ENCODE measurements around the gene IRF2BP2. TPM values are rescaled to one million over a fixed set of nuclear protein-coding genes. Genes with fewer than 3 reads are reported as not detected.
A peak's percentile ranks its signal among the peaks of the same experiment; 100 is the strongest.

Gene IRF2BP2
- total RNA-seq, 1 donor: 172 TPM

GRCh38 chr1:234624724-234625117, 14.7 kb upstream of the IRF2BP2 start:
- no peaks in the 10 kb centered on the region for H3K36me3 ChIP-seq (ENCODE audit: insufficient read depth, low read length)
- DNase-seq (ENCODE audit: insufficient read length, low spot score, missing footprints): no peak
- H3K4me2 ChIP-seq (ENCODE audit: insufficient read depth, low read length): peak overlapping the region; percentile 28
- H3K79me2 ChIP-seq (ENCODE audit: insufficient read depth, low read length): no peaks in the 10 kb centered on the region
- no peaks in the 10 kb centered on the region for H3K9me3 ChIP-seq (ENCODE audit: low read depth, low read length)
- H3K27ac ChIP-seq (ENCODE audit: low read depth, low read length): peak overlapping the region; percentile 29
- no peak for TF ChIP-seq CTCF (IDR thresholded peaks at IDR 0.05; ENCODE audit: extremely low read depth, low read depth, low read length)
- no peak overlapping the region for H3K4me3 ChIP-seq (ENCODE audit: insufficient read depth, low read length)
- H4K20me1 ChIP-seq (ENCODE audit: insufficient read depth, low read length): no peaks in the 10 kb centered on the region
- peaks cover 60% of the 10 kb centered on the region for H3K4me1 ChIP-seq (ENCODE audit: insufficient read depth, low read length)
- no peaks in the 10 kb centered on the region for H3K27me3 ChIP-seq (ENCODE audit: insufficient read depth, low read length)
- H2AFZ ChIP-seq (ENCODE audit: low read length): peak overlapping the region; percentile 70

GRCh38 chr1:234621657-234622335, 11.8 kb upstream of the IRF2BP2 start:
- no peak for TF ChIP-seq CTCF (IDR thresholded peaks at IDR 0.05; ENCODE audit: extremely low read depth, low read depth, low read length)
- H3K27me3 ChIP-seq (ENCODE audit: insufficient read depth, low read length): no peaks in the 10 kb centered on the region
- H2AFZ ChIP-seq (ENCODE audit: low read length): peak overlapping the region; percentile 13
- H3K79me2 ChIP-seq (ENCODE audit: insufficient read depth, low read length): no peaks in the 10 kb centered on the region
- peaks cover 69% of the 10 kb centered on the region for H3K4me1 ChIP-seq (ENCODE audit: insufficient read depth, low read length)
- H4K20me1 ChIP-seq (ENCODE audit: insufficient read depth, low read length): no peaks in the 10 kb centered on the region
- DNase-seq (ENCODE audit: insufficient read length, low spot score, missing footprints): no peak
- H3K4me3 ChIP-seq (ENCODE audit: insufficient read depth, low read length): no peak overlapping the region
- no peaks in the 10 kb centered on the region for H3K9me3 ChIP-seq (ENCODE audit: low read depth, low read length)
- peak overlapping the region; percentile 98 for H3K27ac ChIP-seq (ENCODE audit: low read depth, low read length)
- peak overlapping the region; percentile 53 for H3K4me2 ChIP-seq (ENCODE audit: insufficient read depth, low read length)
- no peaks in the 10 kb centered on the region for H3K36me3 ChIP-seq (ENCODE audit: insufficient read depth, low read length)

- peak overlapping the region; percentile 98 for H3K27ac ChIP-seq (ENCODE audit: low read depth, low read length)
- no peaks in the 10 kb centered on the region for H3K27me3 ChIP-seq (ENCODE audit: insufficient read depth, low read length)
- no peaks in the 10 kb centered on the region for H3K9me3 ChIP-seq (ENCODE audit: low read depth, low read length)
- H3K4me3 ChIP-seq (ENCODE audit: insufficient read depth, low read length): no peak overlapping the region
- no peak for DNase-seq (ENCODE audit: insufficient read length, low spot score, missing footprints)
- H2AFZ ChIP-seq (ENCODE audit: low read length): no peak overlapping the region
- H3K79me2 ChIP-seq (ENCODE audit: insufficient read depth, low read length): no peaks in the 10 kb centered on the region
- no peaks in the 10 kb centered on the region for H3K36me3 ChIP-seq (ENCODE audit: insufficient read depth, low read length)
- no peak for TF ChIP-seq CTCF (IDR thresholded peaks at IDR 0.05; ENCODE audit: extremely low read depth, low read depth, low read length)
- no peaks in the 10 kb centered on the region for H4K20me1 ChIP-seq (ENCODE audit: insufficient read depth, low read length)
- H3K4me2 ChIP-seq (ENCODE audit: insufficient read depth, low read length): peak overlapping the region; percentile 53
- H3K4me1 ChIP-seq (ENCODE audit: insufficient read depth, low read length): peaks cover 76% of the 10 kb centered on the region
These were observed 11.1 kb upstream of the IRF2BP2 start for GRCh38 chr1:234621127-234621468.

- Histone ChIP-seq H3K4me3 (ENCODE audit: insufficient read depth, low read length) (no peak overlapping the region), H3K36me3 (ENCODE audit: insufficient read depth, low read length) (no peaks in the 10 kb centered on the region), H3K79me2 (ENCODE audit: insufficient read depth, low read length) (no peaks in the 10 kb centered on the region), H3K27me3 (ENCODE audit: insufficient read depth, low read length) (no peaks in the 10 kb centered on the region), H3K4me1 (ENCODE audit: insufficient read depth, low read length) (peaks cover 78% of the 10 kb centered on the region), H2AFZ (ENCODE audit: low read length) (no peak overlapping the region), H3K27ac (ENCODE audit: low read depth, low read length) (peak overlapping the region; percentile 98), H3K9me3 (ENCODE audit: low read depth, low read length) (no peaks in the 10 kb centered on the region), H3K4me2 (ENCODE audit: insufficient read depth, low read length) (peak overlapping the region; percentile 33), H4K20me1 (ENCODE audit: insufficient read depth, low read length) (no peaks in the 10 kb centered on the region)
- DNase-seq (ENCODE audit: insufficient read length, low spot score, missing footprints): peak; percentile 72
- no peak for TF ChIP-seq CTCF (IDR thresholded peaks at IDR 0.05; ENCODE audit: extremely low read depth, low read depth, low read length)
These were observed 10.5 kb upstream of the IRF2BP2 start for GRCh38 chr1:234620272-234621126.

Data from osteoblast (primary cell).